KOPT-K1 (cell line): Measurements from ENCODE around the gene CCDC8.

Experiments
- H3K27ac ChIP-seq: fragments of 200-600 bp; sonication (generic); 2 replicates; pipeline ENCODE4 v1.5.1; 2016; ENCODE audit warnings: antibody characterized with exemption, mild to moderate bottlenecking, low read depth, low read length; ENCODE audit not compliant: poor library complexity, severe bottlenecking
- H3K36me3 ChIP-seq: fragments of 200-600 bp; sonication (generic); 2 replicates; pipeline ENCODE4 v1.5.1; 2017; ENCODE audit warnings: antibody characterized with exemption, mild to moderate bottlenecking, low read length, moderate library complexity; ENCODE audit not compliant: insufficient read depth
- H3K9me3 ChIP-seq: fragments of 200-600 bp; sonication (generic); 2 replicates; pipeline ENCODE4 v1.5.1; 2017; ENCODE audit warnings: antibody characterized with exemption, low read length, mild to moderate bottlenecking; ENCODE audit not compliant: insufficient read depth, poor library complexity, severe bottlenecking

CCDC8 gene

GRCh38 chr19:46413262-46414031 lies at the start of gene CCDC8:
TSS of gene CCDC8 (minus strand) at chr19:46413564. CDS start at chr19:46412810, 754 bp downstream.
- Histone ChIP-seq H3K9me3 (no peaks in the 10 kb centered on the region), H3K27ac (no peak within 1 kb of the TSS), H3K36me3 (no peaks in the 10 kb centered on the region)

- no peaks in the 10 kb centered on the region for H3K36me3 ChIP-seq
- no peak overlapping the region for H3K27ac ChIP-seq
- H3K9me3 ChIP-seq: no peaks in the 10 kb centered on the region
These were observed 48.2 kb upstream of the CCDC8 start for GRCh38 chr19:46461537-46461936.

GRCh38 chr19:46460981-46461380 lies 47.6 kb upstream of the CCDC8 start:
- Histone ChIP-seq H3K9me3 (no peaks in the 10 kb centered on the region), H3K36me3 (no peaks in the 10 kb centered on the region), H3K27ac (no peak overlapping the region)

- no peak overlapping the region for H3K27ac ChIP-seq
- H3K9me3 ChIP-seq: no peaks in the 10 kb centered on the region
- no peaks in the 10 kb centered on the region for H3K36me3 ChIP-seq
These were observed 46.7 kb upstream of the CCDC8 start for GRCh38 chr19:46460055-46460454.

GRCh38 chr19:46456930-46457329 lies 43.6 kb upstream of the CCDC8 start:
- Histone ChIP-seq H3K27ac (no peak overlapping the region), H3K36me3 (no peaks in the 10 kb centered on the region), H3K9me3 (no peaks in the 10 kb centered on the region)

GRCh38 chr19:46454244-46454643 lies 40.9 kb upstream of the CCDC8 start:
- Histone ChIP-seq H3K36me3 (no peaks in the 10 kb centered on the region), H3K9me3 (peaks cover 8% of the 10 kb centered on the region), H3K27ac (no peak overlapping the region)

- Histone ChIP-seq H3K36me3 (no peaks in the 10 kb centered on the region), H3K9me3 (peaks cover 10% of the 10 kb centered on the region), H3K27ac (no peak overlapping the region)
These were observed 40.3 kb upstream of the CCDC8 start for GRCh38 chr19:46453661-46454060.

GRCh38 chr19:46452186-46452585 lies 38.8 kb upstream of the CCDC8 start:
- peaks cover 10% of the 10 kb centered on the region for H3K9me3 ChIP-seq
- no peaks in the 10 kb centered on the region for H3K36me3 ChIP-seq
- no peak overlapping the region for H3K27ac ChIP-seq

- H3K27ac ChIP-seq: no peak overlapping the region
These were observed 38.0 kb upstream of the CCDC8 start for GRCh38 chr19:46451352-46451751.

GRCh38 chr19:46450737-46451136 lies 37.4 kb upstream of the CCDC8 start:
- Histone ChIP-seq H3K9me3 (peaks cover 10% of the 10 kb centered on the region), H3K36me3 (no peaks in the 10 kb centered on the region), H3K27ac (no peak overlapping the region)

More at GRCh38 chr19:46451352-46451751, 38.0 kb upstream of the CCDC8 start:
- Histone ChIP-seq H3K9me3 (peaks cover 10% of the 10 kb centered on the region), H3K36me3 (no peaks in the 10 kb centered on the region)

GRCh38 chr19:46449228-46449627 lies 35.9 kb upstream of the CCDC8 start:
- no peak overlapping the region for H3K27ac ChIP-seq

GRCh38 chr19:46448601-46449000 lies 35.2 kb upstream of the CCDC8 start:
- H3K9me3 ChIP-seq: peaks cover 10% of the 10 kb centered on the region
- H3K36me3 ChIP-seq: no peaks in the 10 kb centered on the region
- H3K27ac ChIP-seq: no peak overlapping the region

More at GRCh38 chr19:46449228-46449627, 35.9 kb upstream of the CCDC8 start:
- Histone ChIP-seq H3K9me3 (peaks cover 10% of the 10 kb centered on the region), H3K36me3 (no peaks in the 10 kb centered on the region)

GRCh38 chr19:46447824-46448223 lies 34.5 kb upstream of the CCDC8 start:
- Histone ChIP-seq H3K27ac (no peak overlapping the region), H3K36me3 (no peaks in the 10 kb centered on the region), H3K9me3 (peaks cover 10% of the 10 kb centered on the region)

GRCh38 chr19:46447006-46447405 lies 33.6 kb upstream of the CCDC8 start:
- Histone ChIP-seq H3K27ac (no peak overlapping the region), H3K36me3 (no peaks in the 10 kb centered on the region), H3K9me3 (peaks cover 10% of the 10 kb centered on the region)

- Histone ChIP-seq H3K36me3 (no peaks in the 10 kb centered on the region), H3K9me3 (peaks cover 10% of the 10 kb centered on the region), H3K27ac (no peak overlapping the region)
These were observed 32.7 kb upstream of the CCDC8 start for GRCh38 chr19:46446021-46446420.

GRCh38 chr19:46442808-46443450 lies 29.6 kb upstream of the CCDC8 start:
- Histone ChIP-seq H3K27ac (no peak overlapping the region), H3K9me3 (no peaks in the 10 kb centered on the region)

More at GRCh38 chr19:46442808-46443450, 29.6 kb upstream of the CCDC8 start:
- H3K36me3 ChIP-seq: no peaks in the 10 kb centered on the region
